Ectodermal cell (in vitro differentiated cells): ENCODE data around the gene SRGAP3. TPM values are rescaled to one million over a fixed set of nuclear protein-coding genes. Genes with fewer than 3 reads are reported as not detected.
"Not testable (repeated sequence)": the region's sequence is repeated elsewhere in the genome, so short reads cannot be mapped to it uniquely, and the experiment has no call there.

Experiments
- H3K27ac ChIP-seq: 2 replicates; pipeline ENCODE4 v1.7.0; 2013; ENCODE audit warnings: mild to moderate bottlenecking, low read depth, low read length; ENCODE audit not compliant: insufficient read depth, poor library complexity, severe bottlenecking
- H3K27me3 ChIP-seq: 2 replicates; pipeline ENCODE4 v1.7.0; 2013; ENCODE audit warnings: mild to moderate bottlenecking, low read length; ENCODE audit not compliant: insufficient read depth, control insufficient read depth, poor library complexity, severe bottlenecking
- H3K36me3 ChIP-seq: one replicate; pipeline ENCODE4 v1.7.0; 2013; ENCODE audit warnings: low read length; ENCODE audit not compliant: control insufficient read depth, insufficient read depth
- H3K4me1 ChIP-seq: one replicate; pipeline ENCODE4 v1.7.0; 2013; ENCODE audit warnings: low read length; ENCODE audit not compliant: control insufficient read depth, insufficient read depth
- H3K4me3 ChIP-seq: 2 replicates; pipeline ENCODE4 v1.7.0; 2013; ENCODE audit warnings: low read depth, low read length, control low read depth; ENCODE audit not compliant: insufficient read depth
- H3K9me3 ChIP-seq: 2 replicates; pipeline ENCODE4 v1.7.0; 2013; ENCODE audit warnings: mild to moderate bottlenecking, low read length, moderate library complexity; ENCODE audit not compliant: control insufficient read depth
- WGBS, 2 experiments: methylation state at CpG; one replicate each; pipeline ENCODE4 v1.1.7; 2013; ENCODE audit warnings: missing lambda C conversion rate in 2 of 2; 5-methylcytosine and 5-hydroxymethylcytosine counted together
- polyA plus RNA-seq, 4 experiments: library from polyadenylated mRNA; stranded (reverse); fragments of 50-300 nt; gene quantifications; one replicate each; pipeline ENCODE4 v1.2.3, GENCODE V29; 2013

Gene SRGAP3
- 32.9 TPM for polyA plus RNA-seq (2013, experiment 1 of 4)
- 30.2 TPM for polyA plus RNA-seq (2013, experiment 2 of 4)
- 26.0 TPM for polyA plus RNA-seq (2013, experiment 3 of 4)
- polyA plus RNA-seq (2013, experiment 4 of 4) = 34.2 TPM

- Histone ChIP-seq H3K4me3 (peak within 1 kb of the TSS; percentile 52), H3K27me3 (no peaks in the 10 kb centered on the region), H3K9me3 (no peaks in the 10 kb centered on the region), H3K4me1 (peaks cover 23% of the 10 kb centered on the region), H3K36me3 (no peaks in the 10 kb centered on the region), H3K27ac (peak within 1 kb of the TSS; percentile 56)
- 11 to 12% methylated on average over 28 of the region's 28 CpGs for WGBS, 2 experiments
Measured at GRCh38 chr3:9249273-9250192, at the start of gene SRGAP3. TSS of gene SRGAP3 (minus strand) at chr3:9249646. CDS start at chr3:9248951, 695 bp downstream.

- Histone ChIP-seq H3K4me3 (no peak overlapping the region), H3K9me3 (no peaks in the 10 kb centered on the region), H3K4me1 (peaks cover 12% of the 10 kb centered on the region), H3K27ac (no peak overlapping the region), H3K36me3 (no peaks in the 10 kb centered on the region), H3K27me3 (peaks cover 8% of the 10 kb centered on the region)
Measured at GRCh38 chr3:9298236-9298635, 48.8 kb upstream of the SRGAP3 start.

- WGBS, 2 experiments = 100% methylated on average over 1 of the region's 1 CpG; no CpG with 5 or more reads in 1 of the 2 experiments
- H3K36me3 ChIP-seq = no peaks in the 10 kb centered on the region
Measured at GRCh38 chr3:9296241-9296640, 46.8 kb upstream of the SRGAP3 start.

GRCh38 chr3:9295007-9295406, 45.6 kb upstream of the SRGAP3 start:
- Histone ChIP-seq H3K9me3 (no peaks in the 10 kb centered on the region), H3K4me1 (peaks cover 13% of the 10 kb centered on the region), H3K4me3 (no peak overlapping the region), H3K27me3 (no peaks in the 10 kb centered on the region), H3K27ac (no peak overlapping the region), H3K36me3 (no peaks in the 10 kb centered on the region)

More at GRCh38 chr3:9296241-9296640, 46.8 kb upstream of the SRGAP3 start:
- Histone ChIP-seq H3K4me1 (peaks cover 13% of the 10 kb centered on the region), H3K4me3 (no peak overlapping the region), H3K27ac (no peak overlapping the region), H3K9me3 (no peaks in the 10 kb centered on the region), H3K27me3 (peaks cover under 1% of the 10 kb centered on the region)

- H3K36me3 ChIP-seq, H3K9me3 ChIP-seq, H3K4me3 ChIP-seq, H3K27me3 ChIP-seq, H3K27ac ChIP-seq: not testable (repeated sequence)
- H3K4me1 ChIP-seq = peaks cover 13% of the 10 kb centered on the region
- 83 to 100% methylated on average over 1 to 2 of the region's 2 CpGs for WGBS, 2 experiments
Measured at GRCh38 chr3:9293953-9294352, 44.5 kb upstream of the SRGAP3 start.

GRCh38 chr3:9293076-9293475, 43.6 kb upstream of the SRGAP3 start:
- Histone ChIP-seq H3K27ac (no peak overlapping the region), H3K36me3 (no peaks in the 10 kb centered on the region), H3K9me3 (no peaks in the 10 kb centered on the region), H3K27me3 (no peaks in the 10 kb centered on the region), H3K4me3 (no peak overlapping the region), H3K4me1 (peaks cover 13% of the 10 kb centered on the region)
- 88% methylated on average over 3 of the region's 3 CpGs for WGBS, 2 experiments

GRCh38 chr3:9292516-9292915, 43.1 kb upstream of the SRGAP3 start:
- no peak overlapping the region for H3K27ac ChIP-seq
- peaks cover 13% of the 10 kb centered on the region for H3K4me1 ChIP-seq
- no peaks in the 10 kb centered on the region for H3K36me3 ChIP-seq
- no peak overlapping the region for H3K4me3 ChIP-seq
- no peaks in the 10 kb centered on the region for H3K9me3 ChIP-seq
- H3K27me3 ChIP-seq = no peaks in the 10 kb centered on the region
- 87 to 92% methylated on average over 2 of the region's 2 CpGs for WGBS, 2 experiments

GRCh38 chr3:9291821-9292410, 42.5 kb upstream of the SRGAP3 start:
- H3K9me3 ChIP-seq = no peaks in the 10 kb centered on the region
- peaks cover 13% of the 10 kb centered on the region for H3K4me1 ChIP-seq
- no peak overlapping the region for H3K27ac ChIP-seq
- WGBS, 2 experiments = 57 to 62% methylated on average over 6 of the region's 6 CpGs
- no peak overlapping the region for H3K4me3 ChIP-seq
- H3K36me3 ChIP-seq = no peaks in the 10 kb centered on the region
- H3K27me3 ChIP-seq = no peaks in the 10 kb centered on the region

GRCh38 chr3:9290566-9290965, 41.1 kb upstream of the SRGAP3 start:
- Histone ChIP-seq H3K27me3 (no peaks in the 10 kb centered on the region), H3K36me3 (no peaks in the 10 kb centered on the region), H3K4me3 (no peak overlapping the region), H3K27ac (no peak overlapping the region), H3K9me3 (no peaks in the 10 kb centered on the region), H3K4me1 (peaks cover 13% of the 10 kb centered on the region)
- WGBS, 2 experiments = 100% methylated on average over 1 to 2 of the region's 2 CpGs

- H3K36me3 ChIP-seq, H3K9me3 ChIP-seq, H3K4me3 ChIP-seq, H3K27ac ChIP-seq, H3K27me3 ChIP-seq: not testable (repeated sequence)
- peaks cover 17% of the 10 kb centered on the region for H3K4me1 ChIP-seq
- WGBS, 2 experiments = 87 to 88% methylated on average over 8 of the region's 8 CpGs
Measured at GRCh38 chr3:9281533-9281932, 32.1 kb upstream of the SRGAP3 start.
